AG04449 (cell line): ENCODE measurements around the gene IRF9.

Experiments used
- CTCF ChIA-PET: fragments of 350-600 bp; formaldehyde crosslinking; extraction: SDS; loops from one replicate; lab custom pipeline; 2021; ENCODE audit warnings: antibody characterized with exemption; lab: Yijun Ruan, JAX
- POLR2A ChIA-PET: fragments of 400-600, 350-600 bp; formaldehyde crosslinking; extraction: SDS; loops from one replicate; lab custom pipeline; 2020; ENCODE audit warnings: antibody characterized with exemption, inconsistent platforms; lab: Yijun Ruan, JAX
- DNase-seq: peaks from one replicate; pipeline ENCODE4 v3.0.0-alpha.2; 2010; ENCODE audit warnings: low read depth, low spot score
- H3K4me3 ChIP-seq: 2 replicates; pipeline ENCODE4 v1.5.1; 2011; ENCODE audit warnings: low read depth, mild to moderate bottlenecking, control low read depth, low read length
- CTCF ChIP-seq: IDR thresholded peaks from one replicate; pipeline ENCODE4 v1.5.1; 2011; ENCODE audit warnings: mild to moderate bottlenecking, moderate library complexity, low read length, control low read depth, inconsistent platforms; ENCODE audit not compliant: insufficient read depth; ENCODE audit errors: missing control alignments

IRF9 gene

GRCh38 chr14:24145219-24145618 lies 15.8 kb upstream of the IRF9 start:
- POLR2A ChIA-PET, result interaction anchor here (2.5 kb wide), 1 partner anchor 31 kb away, joined by 14 read pairs; the partner anchor contains the start of genes DCAF11 and NRL
- peak overlapping the region; percentile 79 for H3K4me3 ChIP-seq
- CTCF ChIA-PET, result interaction anchor here (0.9 to 8.8 kb wide), 7 partner anchors 8 to 163 kb away, joined by 4 to 165 read pairs (median 11); partner anchors contain the start of genes CIDEB and IRF9
- no peak for TF ChIP-seq CTCF
- no peak for DNase-seq

GRCh38 chr14:24145690-24146452 lies 15.2 kb upstream of the IRF9 start:
- CTCF ChIA-PET, result interaction anchor here (0.9 to 8.8 kb wide), 8 partner anchors 9 to 162 kb away, joined by 3 to 165 read pairs (median 11); partner anchors contain the start of genes CIDEB and IRF9
- no peak for TF ChIP-seq CTCF
- DNase-seq, result no peak
- peak overlapping the region; percentile 79 for H3K4me3 ChIP-seq
- POLR2A ChIA-PET, result interaction anchor here (0.5 to 2.5 kb wide), 7 partner anchors 10 to 42 kb away, joined by 3 to 14 read pairs (median 5); partner anchors contain the start of genes DCAF11, IPO4, IRF9 and NRL

- CTCF ChIA-PET, result interaction anchor here (0.9 to 8.8 kb wide), 9 partner anchors 9 to 164 kb away, joined by 3 to 165 read pairs (median 11); partner anchors contain the start of genes IRF9 and LTB4R2
- TF ChIP-seq CTCF, result no peak
- POLR2A ChIA-PET, result interaction anchor here (0.5 to 2.5 kb wide), 11 partner anchors 9 to 79 kb away, joined by 3 to 14 read pairs (median 5); partner anchors contain the start of genes DCAF11, IPO4, IRF9 and NRL
- DNase-seq, result peak; percentile 76
- peak within 1 kb of the TSS; percentile 92 for H3K4me3 ChIP-seq
Measured at GRCh38 chr14:24146453-24146977, 14.6 kb upstream of the IRF9 start, which contains the start of gene PSME2. TSS of gene PSME2 (minus strand) at chr14:24146610. CDS start at chr14:24146581, 29 bp downstream.

GRCh38 chr14:24146978-24147760 lies 13.9 kb upstream of the IRF9 start, which contains the start of gene RNF31:
TSS of gene RNF31 (plus strand) at chr14:24147498. CDS start at chr14:24147699, 201 bp downstream.
- no peak for TF ChIP-seq CTCF
- CTCF ChIA-PET, result interaction anchor here (1.6 to 8.8 kb wide), 8 partner anchors 9 to 163 kb away, joined by 4 to 165 read pairs (median 11); partner anchors contain the start of genes IRF9 and LTB4R2
- peak within 1 kb of the TSS; percentile 92 for H3K4me3 ChIP-seq
- POLR2A ChIA-PET, result interaction anchor here (0.6 to 2.5 kb wide), 12 partner anchors 9 to 80 kb away, joined by 3 to 14 read pairs (median 4); partner anchors contain the start of genes DCAF11, IPO4, IRF9 and NRL
- peak; percentile 88 for DNase-seq

- no peak for DNase-seq
- no peak for TF ChIP-seq CTCF
- POLR2A ChIA-PET, result interaction anchor here (1.1 to 2.5 kb wide), 6 partner anchors 8 to 40 kb away, joined by 3 to 14 read pairs (median 8); partner anchors contain the start of genes DCAF11, IPO4, IRF9 and NRL
- CTCF ChIA-PET, result interaction anchor here (1.6 to 8.8 kb wide), 6 partner anchors 8 to 162 kb away, joined by 4 to 165 read pairs (median 11); partner anchors contain the start of genes IRF9 and LTB4R2
- H3K4me3 ChIP-seq, result peak overlapping the region; percentile 92
Measured at GRCh38 chr14:24147761-24148428, 13.2 kb upstream of the IRF9 start.
